Pulmonary artery endothelial cell (primary cell): Measurements from ENCODE around the gene CCN5. TPM values are rescaled to one million over a fixed set of nuclear protein-coding genes. Genes with fewer than 3 reads are reported as not detected.
A peak's percentile ranks its signal among the peaks of the same experiment; 100 is the strongest.
"Not testable (repeated sequence)": the region's sequence is repeated elsewhere in the genome, so short reads cannot be mapped to it uniquely, and the experiment has no call there.

Source experiments
- DNase-seq: peaks from one replicate; pipeline ENCODE4 v3.0.0-alpha.2; 2011; ENCODE audit warnings: low read depth, low spot score
- total RNA-seq: library from RNA; depleted of rRNA; stranded (reverse); fragments of >200 nt; gene quantifications from 2 replicates; pipeline ENCODE4 v1.2.3, GENCODE V29; 2014

Gene CCN5, protein sequence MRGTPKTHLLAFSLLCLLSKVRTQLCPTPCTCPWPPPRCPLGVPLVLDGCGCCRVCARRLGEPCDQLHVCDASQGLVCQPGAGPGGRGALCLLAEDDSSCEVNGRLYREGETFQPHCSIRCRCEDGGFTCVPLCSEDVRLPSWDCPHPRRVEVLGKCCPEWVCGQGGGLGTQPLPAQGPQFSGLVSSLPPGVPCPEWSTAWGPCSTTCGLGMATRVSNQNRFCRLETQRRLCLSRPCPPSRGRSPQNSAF
- total RNA-seq = not detected in 2 replicates

DNA sequence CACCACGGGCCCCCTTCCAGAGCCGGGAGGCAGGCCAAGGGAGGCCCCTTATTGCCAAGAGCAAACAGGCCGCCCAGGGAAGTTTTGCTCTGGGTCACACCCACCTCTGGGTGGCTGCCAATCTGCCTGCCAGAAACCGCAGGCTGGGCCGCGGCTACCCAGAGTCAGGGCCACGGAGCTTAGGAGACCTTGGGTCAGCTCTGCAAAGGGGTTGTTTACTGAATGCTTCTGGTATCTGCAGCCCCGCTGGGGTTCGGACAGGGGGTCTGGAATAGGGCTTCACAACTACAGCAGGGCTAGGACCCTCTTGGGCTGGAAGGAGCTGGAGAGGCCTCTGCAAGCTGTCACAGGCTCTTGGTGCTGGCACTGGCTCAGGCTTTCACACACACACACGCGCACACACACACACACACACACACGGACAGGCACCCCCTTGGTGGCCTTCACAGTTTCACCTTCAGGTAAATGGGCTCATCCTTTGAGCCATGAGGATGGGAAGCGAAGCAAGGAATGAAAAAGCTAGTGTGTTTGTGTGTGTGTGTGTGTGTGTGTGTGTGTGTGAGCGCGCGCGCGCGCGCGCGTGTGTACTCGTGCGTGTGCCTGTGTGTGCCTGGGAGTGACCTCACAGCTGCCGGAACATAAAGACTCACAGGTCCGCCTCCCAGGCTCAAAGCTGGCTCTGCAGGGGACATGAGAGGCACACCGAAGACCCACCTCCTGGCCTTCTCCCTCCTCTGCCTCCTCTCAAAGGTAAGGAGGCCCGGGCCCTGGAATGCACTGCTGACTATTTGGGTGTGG is at the start of gene CCN5:
TSS of gene CCN5 (plus strand) at position 669 of the 798 bp plus-strand sequence. CDS start at position 691, 22 bp downstream.
- DNase-seq = no peak

DNA sequence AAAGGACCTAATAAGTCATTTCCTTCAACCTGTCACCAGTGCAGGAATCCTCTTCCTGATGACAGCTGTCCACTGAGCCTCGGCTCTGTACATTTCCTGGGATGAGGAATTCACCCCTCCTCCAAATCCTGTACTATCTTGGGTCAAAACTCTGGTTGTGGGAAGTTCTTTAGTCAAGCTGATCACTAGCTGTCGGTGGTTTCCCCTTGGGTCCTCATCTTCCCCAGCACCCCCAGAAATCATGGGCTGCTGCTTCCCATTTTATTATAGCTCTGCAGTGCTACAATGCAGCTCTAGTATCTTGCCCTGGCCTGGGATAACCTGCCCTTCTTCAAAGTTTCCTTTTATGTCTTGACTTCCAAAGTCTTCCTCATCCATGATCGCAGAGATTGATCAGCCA is 49.1 kb upstream of the CCN5 start:
- no peak for DNase-seq

DNA sequence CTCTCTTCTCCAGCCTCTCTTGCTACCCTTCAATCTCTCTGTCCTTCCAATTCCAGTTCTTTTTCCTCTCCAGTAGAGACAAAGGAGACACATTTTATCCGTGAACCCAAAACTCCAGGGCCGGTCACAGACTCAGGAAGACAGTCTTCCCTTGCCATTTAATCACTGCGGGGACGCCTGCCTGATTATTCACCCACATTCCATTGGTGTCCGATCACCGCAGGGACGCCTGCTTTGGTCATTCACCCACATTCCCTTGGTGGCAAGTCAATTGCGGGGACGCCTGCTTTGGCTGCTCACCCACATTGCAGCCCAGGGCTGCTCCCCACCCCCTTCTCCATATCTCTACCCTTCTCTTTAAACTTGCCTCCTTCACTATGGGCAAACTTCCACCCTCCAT is 44.3 kb upstream of the CCN5 start:
- DNase-seq = not testable (repeated sequence)

DNA sequence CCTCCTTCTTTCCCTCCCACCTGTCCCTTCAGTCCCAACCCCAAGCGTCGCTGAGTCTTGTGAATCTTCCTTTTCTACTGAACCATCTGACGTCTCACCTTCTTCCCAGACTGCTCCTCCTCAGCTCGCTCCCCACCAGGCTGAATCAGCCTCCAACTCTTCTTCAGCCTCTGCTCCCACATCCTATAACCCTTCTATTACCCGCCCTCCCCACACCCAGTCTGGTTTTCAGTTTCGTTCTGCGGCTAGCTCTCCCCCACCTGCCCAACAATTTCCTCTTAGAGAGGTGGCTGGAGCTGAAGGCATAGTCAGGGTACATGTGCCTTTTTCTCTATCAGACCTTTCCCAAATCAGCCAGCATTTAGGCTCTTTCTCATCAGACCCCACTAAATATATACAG is 43.6 kb upstream of the CCN5 start:
- DNase-seq = not testable (repeated sequence)

DNA sequence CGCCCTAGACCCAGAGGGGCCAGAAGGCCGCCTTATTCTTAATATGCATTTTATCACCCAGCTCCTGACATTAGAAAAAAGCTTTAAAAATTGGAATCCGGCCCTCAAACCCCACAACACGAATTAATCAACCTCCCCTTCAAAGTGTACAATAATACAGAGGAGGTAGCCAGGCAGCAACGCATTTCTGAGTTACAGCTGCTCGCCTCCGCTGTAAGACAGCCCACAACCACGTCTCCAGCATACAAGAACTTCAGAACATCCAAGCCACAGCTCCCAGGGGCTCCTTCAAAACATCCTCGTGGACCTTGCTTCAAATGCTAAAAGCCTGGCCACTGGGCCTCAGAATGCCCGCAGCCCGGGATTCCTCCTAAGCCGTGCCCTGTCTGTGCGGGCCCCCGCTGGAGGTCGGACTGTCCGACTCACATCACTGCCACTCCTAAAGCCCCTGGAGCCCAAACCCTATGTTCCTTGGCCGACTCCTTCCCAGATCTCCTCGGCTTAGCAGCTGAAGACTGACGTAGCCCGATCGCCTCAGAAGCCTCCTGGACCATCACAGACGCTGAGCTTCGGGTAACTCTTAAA is 42.8 kb upstream of the CCN5 start:
- not testable (repeated sequence) for DNase-seq

DNA sequence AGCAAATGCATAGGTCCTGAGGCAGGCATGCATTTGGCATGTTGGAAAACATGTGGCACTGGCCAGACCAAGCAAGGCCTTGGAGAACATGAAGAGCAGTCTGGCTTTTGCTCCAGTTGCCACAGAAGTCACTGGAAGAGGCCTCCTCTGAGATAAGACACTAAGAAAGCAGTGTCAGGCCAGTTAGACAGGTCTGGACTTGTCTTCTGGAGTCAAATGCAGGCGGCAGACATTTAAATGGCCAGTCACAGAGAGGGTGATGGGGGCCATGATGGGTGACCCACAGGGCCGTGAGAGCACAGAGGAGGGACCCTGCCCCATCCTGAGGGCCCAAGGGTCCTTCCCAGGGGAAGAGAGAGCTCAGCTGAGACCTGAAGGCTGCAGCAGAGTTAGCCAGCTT is 36.9 kb upstream of the CCN5 start:
- no peak for DNase-seq

DNA sequence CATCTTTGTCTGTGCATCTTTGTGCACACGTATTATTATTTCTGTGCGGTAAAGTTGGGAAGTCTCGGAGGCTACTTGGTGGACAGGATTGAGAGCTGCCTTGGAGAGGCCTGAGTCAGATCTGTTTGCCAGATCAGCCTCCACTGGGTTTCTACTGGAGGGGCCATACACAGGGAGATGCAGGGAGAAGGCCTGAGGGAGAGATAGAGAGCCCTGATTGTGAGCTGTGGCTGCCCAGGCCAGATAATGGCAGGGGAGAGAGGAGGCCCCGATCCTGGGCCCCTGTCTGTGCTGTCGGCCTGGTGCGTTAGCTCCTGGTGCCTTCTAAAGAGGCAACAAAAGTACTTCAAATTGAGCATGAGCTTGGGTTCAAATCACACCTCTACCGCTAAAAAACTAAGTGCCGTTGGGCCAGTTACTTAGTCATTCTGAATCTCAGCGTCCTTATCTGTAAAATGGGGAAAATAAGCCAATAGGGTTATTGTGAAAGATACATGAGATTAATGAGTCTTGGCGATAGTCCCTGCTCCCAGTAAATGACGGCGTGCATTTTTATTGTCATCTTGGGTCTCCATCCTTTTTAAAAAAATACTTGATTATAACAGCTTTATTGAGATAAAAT is 36.1 kb upstream of the CCN5 start:
- DNase-seq = no peak

DNA sequence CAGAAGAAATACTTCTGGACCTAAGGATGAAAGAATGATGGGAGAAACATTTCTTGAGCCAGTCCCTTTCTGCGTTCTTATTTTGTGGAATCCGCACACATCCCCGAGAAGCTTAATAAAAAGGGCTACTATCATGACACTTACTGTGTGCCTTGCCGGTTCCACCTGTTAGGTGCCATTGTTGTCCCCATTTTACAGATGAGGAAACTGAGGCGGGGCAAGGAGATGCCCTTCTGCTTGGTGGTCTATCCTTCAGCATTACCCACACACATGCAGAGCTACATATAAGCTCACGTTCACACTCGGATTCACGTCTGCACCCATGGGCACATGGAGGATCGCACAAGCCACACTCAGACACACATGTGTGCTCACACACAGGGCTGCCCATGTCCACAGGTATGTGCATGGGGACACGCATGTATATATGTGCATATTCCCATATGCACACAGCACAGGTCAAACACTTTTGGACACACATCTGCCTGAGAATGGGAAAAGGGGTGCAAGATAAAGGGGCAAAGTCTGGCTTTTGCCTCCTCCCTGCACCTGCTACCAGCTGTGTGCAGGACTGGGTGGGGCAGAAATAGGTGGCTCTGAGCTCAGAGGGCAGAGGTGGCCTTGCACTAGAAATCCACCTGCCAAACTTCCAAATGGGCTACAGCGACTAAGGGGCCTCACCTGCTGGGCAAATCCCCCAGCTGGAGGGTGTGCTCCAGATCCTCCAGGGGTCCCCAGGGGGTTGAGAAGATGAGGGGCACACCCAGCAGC is 33.2 kb upstream of the CCN5 start:
- no peak for DNase-seq

DNA sequence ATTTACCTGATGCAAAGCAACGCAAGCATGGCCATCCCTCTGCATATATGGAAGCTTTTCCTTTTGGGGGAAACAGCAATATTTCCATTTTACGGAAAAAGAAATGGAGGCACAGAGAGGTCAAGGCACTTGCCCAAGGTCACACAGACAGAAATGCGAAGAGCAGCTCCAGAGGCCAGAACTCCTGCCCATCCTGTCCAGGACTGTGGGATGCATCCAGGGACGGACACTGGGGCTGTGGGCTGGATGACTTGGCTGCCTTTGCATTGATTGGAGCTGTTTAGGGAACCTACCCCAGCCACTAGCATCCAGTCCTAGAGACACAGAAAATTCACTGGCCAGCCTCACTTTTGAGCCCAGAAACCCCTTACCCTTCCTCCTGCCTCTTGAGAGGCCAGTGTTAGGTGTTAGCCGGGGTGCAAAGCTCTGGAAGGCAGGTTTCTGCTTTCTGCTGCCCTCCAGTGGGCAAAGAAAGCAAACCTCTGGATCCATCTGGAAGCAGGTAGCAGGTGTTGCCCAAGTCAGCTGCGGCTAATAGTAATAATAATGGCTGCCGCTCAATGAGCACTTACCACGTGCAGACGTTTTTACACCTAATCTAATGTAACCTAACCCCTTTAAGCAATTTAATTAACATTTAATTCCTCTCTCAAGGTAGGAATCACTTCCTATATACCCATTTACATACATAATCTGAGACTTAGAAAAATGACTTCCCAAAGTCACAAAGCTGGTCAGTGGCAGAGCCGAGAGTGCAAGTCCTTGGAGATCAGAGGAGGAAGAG is 31.7 kb upstream of the CCN5 start:
- no peak for DNase-seq

DNA sequence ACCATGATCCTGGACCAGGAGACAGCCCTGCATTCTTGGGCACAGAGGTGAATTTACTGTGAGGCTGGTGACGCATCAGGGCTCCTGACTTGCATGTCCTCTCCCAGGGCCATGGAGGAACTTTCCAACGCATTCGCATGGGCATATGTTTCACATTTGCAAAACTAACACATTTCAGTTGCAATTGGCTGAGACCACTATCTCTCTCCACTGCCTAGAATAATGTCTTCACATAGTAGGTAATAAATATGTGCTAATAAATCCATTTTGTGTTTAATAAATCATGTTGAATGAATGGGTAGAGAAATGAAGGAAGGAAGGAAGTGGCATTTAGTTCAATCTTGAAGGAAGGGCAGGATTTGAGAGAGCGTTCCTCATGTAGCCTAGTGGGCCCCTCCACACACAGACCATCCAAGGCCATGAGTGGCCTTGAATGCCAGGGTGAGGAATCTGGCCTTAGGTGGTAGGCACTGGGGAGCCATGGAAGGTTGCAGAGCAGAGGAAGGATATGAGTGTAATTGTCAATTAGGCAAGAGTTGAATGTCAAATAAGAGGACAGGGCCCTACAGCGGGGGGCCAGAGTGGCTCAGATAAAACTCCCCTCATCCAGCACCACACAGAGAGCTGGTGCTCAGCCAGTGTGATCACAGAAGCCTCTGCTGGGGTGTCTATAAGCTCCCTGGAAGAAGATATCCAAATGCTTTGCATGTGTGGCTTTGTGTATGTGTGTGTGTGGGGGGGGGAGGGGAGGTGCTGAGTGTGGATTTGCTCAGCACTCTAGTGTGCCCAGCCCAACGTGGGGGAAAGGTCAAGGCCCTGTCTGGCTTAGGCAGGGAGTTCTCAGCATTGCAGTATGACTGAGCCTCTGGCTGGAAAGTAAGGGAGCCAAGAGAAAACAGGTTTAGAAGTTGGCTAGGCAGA is 30.9 kb upstream of the CCN5 start:
- DNase-seq = no peak

DNA sequence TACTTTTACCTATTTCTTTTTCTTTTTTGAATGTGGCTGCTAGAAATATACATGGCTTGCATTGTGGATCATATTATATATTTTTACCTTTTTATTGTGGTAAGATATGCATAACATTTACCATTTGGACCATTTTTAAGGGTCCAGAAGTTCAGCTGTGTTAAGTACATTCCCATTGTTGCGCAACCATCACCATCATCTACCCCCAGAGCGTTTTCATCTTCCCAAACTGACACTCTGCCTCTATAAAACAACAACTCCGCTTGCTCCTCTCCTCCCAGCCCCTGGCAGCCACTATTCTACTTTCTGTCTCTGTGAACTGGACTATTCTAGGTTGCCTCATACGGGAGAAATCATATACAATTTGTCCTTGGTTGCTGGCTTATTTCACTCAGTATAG is 28.2 kb upstream of the CCN5 start:
- no peak for DNase-seq

DNA sequence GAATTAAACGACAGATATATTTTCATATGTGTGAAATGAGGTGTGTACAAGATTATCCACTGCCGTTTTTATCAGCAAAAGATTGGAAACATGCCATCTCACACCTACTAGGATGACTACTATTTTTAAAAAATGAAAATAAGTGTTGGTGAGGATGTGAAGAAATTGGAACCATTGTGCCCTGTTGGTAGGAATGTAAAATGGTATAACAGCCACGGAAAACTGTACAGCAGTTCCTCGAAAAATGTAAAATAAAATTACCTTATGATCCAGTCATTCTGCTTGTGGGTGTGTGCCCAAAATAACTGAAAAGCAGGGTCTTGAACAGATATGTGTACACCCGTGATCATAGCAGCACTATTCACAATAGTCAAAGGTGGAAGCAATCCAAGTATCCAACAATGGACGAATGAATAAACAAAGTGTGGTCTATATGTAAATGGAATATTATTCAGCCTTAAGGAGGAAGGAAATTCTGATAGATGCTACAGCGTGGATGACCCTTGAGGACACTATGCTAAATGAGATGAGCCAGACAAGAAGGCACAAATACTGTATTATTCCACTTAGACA is 27.0 kb upstream of the CCN5 start:
- DNase-seq = peak; percentile 40

DNA sequence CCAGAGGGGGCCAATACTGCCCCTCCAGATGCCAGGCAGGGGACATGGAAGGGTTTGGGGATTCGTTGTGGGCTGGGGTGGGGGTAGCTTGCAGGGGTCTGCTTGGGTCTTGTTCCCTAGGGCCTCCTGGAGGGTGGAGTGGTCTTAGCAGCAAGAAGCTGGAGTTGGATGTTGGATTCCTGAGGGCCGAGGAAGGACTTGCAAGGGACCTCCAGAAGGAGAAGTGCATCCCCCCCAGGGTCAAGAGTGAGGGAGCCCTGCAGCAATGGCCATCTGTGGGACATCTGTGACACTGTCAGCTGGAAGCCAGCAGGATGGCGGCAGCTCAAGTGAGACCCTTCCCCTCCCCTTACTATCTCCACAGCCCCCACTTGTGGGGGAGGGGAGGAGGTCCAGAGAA is 25.4 kb upstream of the CCN5 start:
- DNase-seq = no peak

DNA sequence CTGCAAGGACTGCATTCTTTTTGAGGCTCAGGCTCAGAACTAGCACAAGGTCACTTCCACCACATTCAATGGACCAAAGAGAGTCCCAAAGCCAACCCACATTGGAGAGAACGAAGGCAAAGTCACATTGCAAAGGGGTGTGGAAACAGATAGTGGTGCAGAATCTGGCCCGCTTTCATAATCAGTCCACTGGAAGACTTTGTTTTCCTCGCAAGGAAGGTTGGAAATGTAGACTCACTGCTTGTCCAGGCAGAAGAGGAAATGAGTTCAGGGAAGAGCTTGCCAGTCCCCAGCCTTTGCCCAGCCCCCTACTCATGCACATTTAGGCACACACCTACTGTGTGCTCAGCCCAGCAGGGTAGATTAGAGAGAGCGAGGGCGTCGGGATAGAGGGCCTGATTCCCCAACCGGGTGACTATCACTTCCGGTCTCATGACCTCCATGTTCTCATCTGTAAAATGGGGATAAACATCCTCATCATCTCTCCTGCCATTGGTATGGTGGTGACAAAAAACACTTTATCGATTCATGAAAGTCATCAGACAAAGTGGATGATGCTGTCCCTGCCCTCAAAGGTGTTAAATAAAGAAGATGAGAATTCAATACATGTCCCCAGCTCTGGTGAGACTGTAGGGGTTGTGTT is 24.3 kb upstream of the CCN5 start:
- no peak for DNase-seq

DNA sequence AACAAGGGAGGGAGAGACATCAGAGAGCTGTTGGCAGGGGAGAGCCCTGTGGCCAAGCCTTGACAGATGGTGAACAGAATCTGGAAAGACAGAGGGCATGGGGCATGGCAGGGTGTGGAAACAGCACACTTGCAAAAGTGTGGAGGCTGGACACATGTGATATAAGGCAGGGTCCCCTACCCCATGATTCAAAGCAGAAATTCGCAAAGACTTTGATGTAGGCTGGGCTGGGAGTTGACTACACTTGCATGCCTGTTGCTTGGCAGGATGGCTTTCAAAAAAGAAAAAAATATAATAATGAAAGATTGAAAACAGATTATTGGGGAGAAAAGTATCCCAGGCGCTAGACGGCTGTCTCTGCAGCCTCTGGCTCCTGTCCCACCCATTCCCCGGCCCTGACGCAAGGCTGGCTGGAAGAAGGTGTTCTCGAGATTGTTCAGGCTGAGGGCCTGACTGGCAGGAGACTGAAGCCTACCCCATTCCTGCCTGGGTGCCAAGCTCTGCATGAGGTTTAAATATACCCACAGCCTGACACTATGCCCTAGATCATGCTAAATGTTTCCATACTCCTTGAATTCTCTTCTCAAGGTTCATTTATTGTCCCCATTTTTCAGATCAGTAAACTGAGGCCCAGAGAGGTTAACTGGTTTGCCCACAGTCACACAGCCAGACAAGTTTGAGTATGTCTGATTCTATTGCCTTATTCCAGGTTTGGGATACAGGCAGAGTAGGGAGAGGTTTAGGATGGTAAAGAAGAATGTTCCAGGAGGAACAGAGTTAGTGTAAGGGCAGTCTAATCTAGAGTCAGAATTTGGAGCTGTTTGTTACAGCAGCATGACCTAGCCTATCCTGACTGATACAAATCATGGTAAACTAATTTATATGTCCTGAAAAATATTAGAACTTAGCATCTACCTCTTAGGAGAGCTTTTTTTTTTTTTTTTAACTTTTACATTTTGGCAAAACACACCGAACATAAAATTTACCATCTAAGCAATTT is 23.4 kb upstream of the CCN5 start:
- no peak for DNase-seq

DNA sequence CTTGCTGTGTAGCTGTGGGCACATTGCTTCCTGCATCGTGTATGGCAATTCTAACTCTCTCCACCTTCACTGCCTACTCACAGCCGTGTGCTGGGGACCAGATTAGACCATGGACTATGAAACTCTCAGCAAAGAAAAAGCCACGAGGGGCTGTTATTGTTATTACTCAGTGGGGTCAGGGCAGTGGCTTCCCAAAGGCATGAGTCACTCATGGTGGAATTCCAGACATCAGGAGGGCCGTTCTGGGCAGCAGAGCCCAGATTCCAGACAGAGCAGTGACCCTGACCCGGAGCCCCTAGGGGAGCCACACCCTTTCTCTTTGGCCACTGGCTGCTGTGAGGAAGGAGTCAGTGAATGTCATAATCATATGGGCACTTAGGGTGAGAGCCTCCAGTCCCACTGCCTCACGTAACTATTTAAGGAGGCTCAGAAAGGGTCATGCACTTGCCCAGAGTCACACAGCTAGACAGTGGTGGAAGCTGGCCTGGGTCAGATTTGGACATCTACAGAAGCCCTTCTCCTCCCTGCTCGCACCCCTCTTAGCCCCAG is 22.2 kb upstream of the CCN5 start:
- DNase-seq = peak; percentile 94

DNA sequence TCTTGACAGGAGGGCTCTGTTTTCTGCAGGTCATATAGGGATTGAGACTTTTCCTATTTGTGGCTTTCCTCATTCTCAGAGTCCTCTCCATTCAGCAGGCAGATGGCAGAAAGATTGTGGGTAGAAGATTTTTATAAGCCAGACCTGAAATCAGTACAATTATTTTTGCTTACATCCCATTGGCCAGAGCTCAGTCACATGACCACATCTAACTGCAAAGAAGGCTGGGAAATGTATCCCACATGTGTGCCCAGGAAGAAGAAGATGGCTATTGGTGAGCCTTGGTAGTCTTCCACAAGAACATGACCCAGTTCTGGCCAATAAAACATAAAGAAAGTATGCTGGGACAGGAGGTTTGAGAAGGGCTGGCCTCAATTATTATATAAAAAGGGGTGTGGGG is 21.5 kb upstream of the CCN5 start:
- DNase-seq = no peak
